Diencephalon (tissue), 1 donor: Measurements from ENCODE around the gene ITPRIP. TPM values are rescaled to one million over a fixed set of nuclear protein-coding genes. Genes with fewer than 3 reads are reported as not detected.
A peak's percentile ranks its signal among the peaks of the same experiment; 100 is the strongest.

ENCODE experiments used
- small RNA-seq: library from RNA; depleted of rRNA; stranded (forward); fragments of <200 nt; gene quantifications from one replicate; pipeline ENCODE3, GENCODE V24; 2014
- total RNA-seq: library from RNA; depleted of rRNA; stranded (reverse); fragments of >200 nt; gene quantifications from one replicate; pipeline ENCODE4 v1.2.3, GENCODE V29; 2014

The ITPRIP gene, protein sequence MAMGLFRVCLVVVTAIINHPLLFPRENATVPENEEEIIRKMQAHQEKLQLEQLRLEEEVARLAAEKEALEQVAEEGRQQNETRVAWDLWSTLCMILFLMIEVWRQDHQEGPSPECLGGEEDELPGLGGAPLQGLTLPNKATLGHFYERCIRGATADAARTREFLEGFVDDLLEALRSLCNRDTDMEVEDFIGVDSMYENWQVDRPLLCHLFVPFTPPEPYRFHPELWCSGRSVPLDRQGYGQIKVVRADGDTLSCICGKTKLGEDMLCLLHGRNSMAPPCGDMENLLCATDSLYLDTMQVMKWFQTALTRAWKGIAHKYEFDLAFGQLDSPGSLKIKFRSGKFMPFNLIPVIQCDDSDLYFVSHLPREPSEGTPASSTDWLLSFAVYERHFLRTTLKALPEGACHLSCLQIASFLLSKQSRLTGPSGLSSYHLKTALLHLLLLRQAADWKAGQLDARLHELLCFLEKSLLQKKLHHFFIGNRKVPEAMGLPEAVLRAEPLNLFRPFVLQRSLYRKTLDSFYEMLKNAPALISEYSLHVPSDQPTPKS
- 3.2 TPM for total RNA-seq

DNA sequence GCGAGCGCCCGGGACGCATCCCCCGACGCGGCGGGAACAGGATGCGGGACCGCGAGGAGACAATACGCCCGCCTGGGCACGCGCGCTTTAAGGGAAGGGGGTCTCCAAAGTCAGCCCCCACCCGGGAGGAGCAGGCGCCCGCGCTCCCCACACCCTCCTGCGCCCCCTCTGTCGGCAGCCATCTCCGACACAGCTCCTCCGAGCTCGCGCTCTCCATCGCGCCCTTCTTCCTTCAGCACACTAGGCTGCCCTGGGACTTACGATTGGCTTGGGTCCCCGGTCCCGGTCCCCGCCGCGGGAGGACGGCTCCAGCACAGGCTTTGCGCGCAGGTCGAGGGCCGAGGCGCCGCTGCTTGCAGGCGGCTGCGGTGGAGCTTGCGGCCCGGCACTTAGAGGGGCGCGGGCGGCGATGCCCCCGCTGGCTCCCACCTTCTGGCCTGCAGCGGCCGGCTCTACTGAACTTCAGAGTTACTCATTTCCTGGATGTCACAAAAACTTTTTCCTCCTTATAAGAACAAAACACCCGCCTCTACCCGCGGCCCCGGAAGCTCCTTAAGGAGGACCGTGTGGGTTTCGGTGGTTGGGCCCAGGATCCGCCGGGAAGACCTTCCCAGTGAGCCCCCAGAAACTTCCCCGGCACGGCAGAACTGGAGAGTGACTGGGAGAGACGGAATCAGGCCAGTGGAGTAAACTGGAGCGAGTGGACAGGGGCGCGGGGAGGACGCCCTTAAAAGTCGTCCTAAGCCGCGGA is at the start of gene ITPRIP:
TSS of gene ITPRIP (minus strand) at position 481 of the 751 bp plus-strand sequence. CDS start 22,414 bp downstream, outside the sequence.

DNA sequence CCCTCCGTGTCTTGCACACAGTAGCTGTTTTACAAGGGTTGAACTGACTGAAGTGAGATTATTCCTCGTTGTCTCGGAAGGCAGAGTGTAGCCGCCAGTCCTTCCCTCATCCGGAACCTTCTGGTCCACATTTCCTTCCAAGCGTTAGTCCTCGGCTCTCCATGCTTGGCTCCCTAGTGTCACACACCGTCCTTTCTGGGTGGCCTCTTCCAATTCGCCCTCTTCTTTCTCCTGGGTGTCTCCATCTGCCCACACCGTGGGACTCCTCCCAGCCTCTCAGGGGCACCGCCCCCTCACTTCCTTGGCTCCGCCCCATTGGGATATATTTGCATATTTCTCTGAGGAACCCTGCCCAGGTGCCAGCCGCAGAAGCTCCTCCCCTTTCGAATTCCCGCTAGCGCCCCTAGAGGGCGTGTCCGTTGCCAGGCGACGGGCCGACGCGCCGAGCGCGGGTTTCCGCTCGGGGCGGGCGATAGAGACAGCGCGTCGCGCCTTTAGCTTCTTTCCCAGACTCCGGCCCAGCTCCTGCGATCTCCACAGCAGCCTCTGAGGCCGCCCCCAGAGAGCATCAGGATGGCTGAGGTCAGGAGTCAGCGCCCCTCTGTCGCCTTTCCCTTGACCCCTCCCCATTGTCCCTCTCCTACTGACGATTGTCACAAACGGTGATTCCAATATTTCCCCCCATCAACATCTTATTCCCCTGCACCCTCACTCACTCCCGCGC is 15.2 kb upstream of the ITPRIP start, which contains the start of gene CFAP58:
TSS of gene CFAP58 (plus strand) at position 509 of the 724 bp plus-strand sequence. CDS start at position 574, 65 bp downstream.

DNA sequence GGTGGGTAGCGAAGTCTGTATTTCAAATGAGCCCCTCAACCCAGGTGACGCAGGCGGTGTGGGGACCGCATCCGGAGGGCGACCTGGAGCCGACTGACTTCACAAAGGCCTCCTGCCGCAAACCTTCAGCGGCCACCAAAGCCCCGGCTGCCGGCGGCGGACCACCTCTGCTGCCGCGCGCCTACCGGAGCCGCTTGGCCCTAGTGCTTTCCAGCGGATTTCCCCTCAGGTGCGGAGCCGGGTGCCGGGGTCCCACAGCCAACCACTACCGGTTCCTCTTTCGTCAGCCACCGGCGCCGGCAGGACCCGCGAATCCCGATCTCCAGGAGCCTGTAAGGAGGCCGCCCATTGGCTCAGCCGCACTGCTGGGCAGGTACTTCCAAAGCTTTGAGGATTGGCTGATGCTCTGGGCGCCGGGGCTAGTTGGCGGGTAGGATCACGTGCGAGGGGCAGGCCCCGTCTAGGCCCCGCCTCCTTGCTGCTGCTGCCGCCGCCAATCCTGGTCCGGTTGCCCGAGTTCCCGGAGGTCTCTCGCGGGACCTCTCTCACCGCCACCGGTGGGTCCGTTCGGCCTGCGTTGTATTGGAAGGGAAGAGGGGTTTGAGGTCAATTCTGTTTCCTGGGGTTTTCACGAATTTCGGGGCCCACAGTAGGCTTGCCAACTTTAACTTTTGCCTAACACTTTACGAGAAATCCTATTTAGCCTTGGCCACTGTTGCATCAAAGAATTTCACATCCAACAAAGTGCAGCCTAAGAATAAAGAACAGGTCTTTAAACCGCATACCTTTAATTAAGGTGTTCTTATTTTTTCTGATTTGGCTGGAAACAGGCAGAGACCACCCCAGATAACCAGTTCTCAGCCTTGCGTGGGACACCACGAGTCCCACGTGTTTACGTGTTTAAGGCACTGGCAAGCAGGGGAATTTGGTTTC is 69.3 kb downstream of the ITPRIP start, which contains the start of gene GSTO2:
TSS of gene GSTO2 (plus strand) at position 472 of the 933 bp plus-strand sequence. CDS start 5,732 bp downstream, outside the sequence.

Small RNA genes within 50 kb of the gene (small RNA-seq; reads per million reads assigned to genes)
- gene MIR4482: 0.33 reads per million, percentile 29 among the genes with 10 or more reads in this experiment

Other genes starting within 250 kb of the ITPRIP start
- 8.3 TPM for gene SFR1, start 216.3 kb downstream of the ITPRIP start, total RNA-seq
- gene CFAP43, start 106.1 kb downstream of the ITPRIP start, total RNA-seq: 27.7 TPM
- 34.6 TPM for gene GSTO1, start 83.6 kb downstream of the ITPRIP start, total RNA-seq
- 6.7 TPM for gene GSTO2, start 69.3 kb downstream of the ITPRIP start, total RNA-seq
- gene CFAP58, start 15.4 kb upstream of the ITPRIP start, total RNA-seq: 1.8 TPM